Peyer's patch (tissue), 4 donors: ENCODE results near the gene CARHSP1. TPM values are rescaled to one million over a fixed set of nuclear protein-coding genes. Genes with fewer than 3 reads are reported as not detected.
A peak's percentile ranks its signal among the peaks of the same experiment; 100 is the strongest.
"Not testable (repeated sequence)": the region's sequence is repeated elsewhere in the genome, so short reads cannot be mapped to it uniquely, and the experiment has no call there.

Source experiments
- DNase-seq, 3 donors: peaks; one replicate each; pipeline ENCODE4 v3.0.0-alpha.2; 2017 to 2019
- H3K27ac ChIP-seq, 4 donors: fragments of 200-600 bp; sonication (generic); one replicate each; pipeline ENCODE4 v1.5.1; 2016 to 2019
- H3K27me3 ChIP-seq, 2 donors: fragments of 200-600 bp; sonication (generic); one replicate each; pipeline ENCODE4 v1.5.1; 2019
- H3K36me3 ChIP-seq, 3 donors: fragments of 200-600 bp; sonication (generic); one replicate each; pipeline ENCODE4 v1.5.1; 2016 to 2019
- H3K4me1 ChIP-seq, 4 donors: fragments of 200-600 bp; sonication (generic); one replicate each; pipeline ENCODE4 v1.5.1; 2016 to 2019
- H3K4me3 ChIP-seq, 4 donors: fragments of 200-600 bp; sonication (generic); 1 replicate in 3 of 4; 2 replicates in 1 of 4; pipeline ENCODE4 v1.5.1; 2016 to 2019; ENCODE audit warnings: mild to moderate bottlenecking in 1 of 4
- H3K9me3 ChIP-seq, 4 donors: fragments of 200-600 bp; sonication (generic); one replicate each; pipeline ENCODE4 v1.5.1; 2016 to 2019; ENCODE audit warnings: mild to moderate bottlenecking in 1 of 4
- CTCF ChIP-seq, 6 experiments: fragments of 450-650 bp in 4 of 6; fragments of 200-600 bp in 2 of 6; sonication (generic) in 1 of 6; IDR thresholded peaks; one replicate each; pipeline ENCODE4 v1.5.1; 2017 to 2019; ENCODE audit warnings: antibody characterized with exemption in 6 of 6, mild to moderate bottlenecking in 3 of 6, moderate library complexity in 1 of 6
- POLR2A ChIP-seq, 2 donors: fragments of 450-650 bp; IDR thresholded peaks; one replicate each; pipeline ENCODE4 v1.5.1; 2017; ENCODE audit warnings: antibody characterized with exemption in 2 of 2, mild to moderate bottlenecking in 2 of 2, moderate library complexity in 2 of 2
- total RNA-seq, 4 donors: library from RNA; depleted of rRNA; stranded (reverse); fragments of >200 nt; gene quantifications; one replicate each; pipeline ENCODE4 v1.1.0, GENCODE V29; 2016

CARHSP1 gene
- total RNA-seq: 100 to 1,000 TPM in 1 of 4 donors, 10 to 100 TPM in 3; 35.4 to 102 (median 52.4) TPM

DNA sequence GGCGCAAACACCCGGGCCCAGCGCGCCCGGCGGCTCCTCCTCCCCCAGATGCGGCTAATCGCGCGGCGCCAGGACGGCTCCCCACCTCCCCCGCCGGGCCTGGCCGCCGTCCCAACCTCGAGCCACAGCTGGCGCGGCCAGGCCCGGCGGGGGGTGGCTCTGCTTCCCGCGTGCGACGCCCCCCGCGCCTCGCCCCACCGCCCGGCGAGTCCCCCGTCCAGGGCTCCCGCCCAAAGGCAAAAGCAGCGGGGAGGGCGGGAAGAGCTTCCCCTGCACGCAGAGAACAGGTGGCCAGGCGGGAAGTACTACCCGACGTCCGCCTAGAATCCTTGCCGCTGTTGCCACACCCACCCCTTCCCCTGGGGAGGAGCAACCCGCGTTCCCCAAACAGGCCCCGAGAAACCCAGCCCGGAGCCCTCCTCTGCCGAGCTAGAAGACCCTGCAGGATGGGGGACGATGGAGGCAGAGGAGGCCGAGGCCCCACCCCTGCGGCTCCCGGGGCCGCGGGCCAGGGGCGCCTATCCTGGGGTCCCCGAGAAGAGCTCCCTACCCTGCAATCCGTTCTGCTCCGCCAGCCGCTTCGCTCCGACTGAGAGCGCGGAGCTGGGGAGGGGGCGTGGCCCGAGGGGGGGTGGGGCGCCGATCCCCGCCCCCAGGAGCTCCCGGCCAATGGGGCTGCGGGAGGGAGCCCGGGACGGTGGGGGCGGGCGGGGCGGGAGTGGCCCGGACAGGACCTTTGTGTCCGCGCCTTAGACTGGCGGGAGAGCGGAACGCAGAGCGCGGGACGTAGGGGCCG lies at the start of gene CARHSP1:
Gene CARHSP1, minus strand, starts transcription at position 591 of the 796 bp plus-strand sequence. CDS start 9,678 bp downstream, outside the sequence.
- H3K4me1 ChIP-seq: peaks cover 0 to 46% (median 9%) of the 10 kb centered on the region in 4 donors
- TF ChIP-seq CTCF (IDR thresholded peaks at IDR 0.05) (no peak), POLR2A (IDR thresholded peaks at IDR 0.05) (peak; percentile 33 to 86)
- peak; percentile 81 to 96 (median 93) for DNase-seq

DNA sequence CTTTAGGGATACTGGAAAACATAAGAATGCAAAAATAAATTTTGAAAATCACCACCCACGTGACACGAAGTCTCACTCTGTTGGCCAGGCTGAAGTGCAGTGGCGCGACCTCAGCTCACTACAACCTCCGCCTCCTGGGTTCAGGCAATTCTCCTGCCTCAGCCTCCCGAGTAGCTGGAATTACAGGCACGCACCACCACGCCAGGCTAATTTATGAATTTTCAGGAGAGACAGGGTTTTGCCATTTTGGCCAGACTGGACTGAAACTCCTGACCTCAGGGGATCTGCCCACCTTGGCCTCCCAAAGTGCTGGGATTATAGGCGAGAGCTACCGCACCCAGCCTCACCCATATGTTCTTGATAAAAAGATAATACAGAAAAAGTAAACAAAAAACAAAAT lies 48.5 kb upstream of the CARHSP1 start:
- H3K9me3 ChIP-seq, H3K4me3 ChIP-seq, H3K27ac ChIP-seq, DNase-seq, H3K4me1 ChIP-seq, H3K27me3 ChIP-seq: not testable (repeated sequence)
- peaks cover 0 to 93% (median 0%) of the 10 kb centered on the region in 3 donors for H3K36me3 ChIP-seq

More for the DNA sequence above, at the start of gene CARHSP1:
- Histone ChIP-seq H3K36me3 (no peaks in the 10 kb centered on the region), H3K9me3 (no peaks in the 10 kb centered on the region), H3K27ac (peak within 1 kb of the TSS; percentile 81 to 95 (median 88)), H3K4me3 (peak within 1 kb of the TSS; percentile 65 to 73 (median 70)), H3K27me3 (no peaks in the 10 kb centered on the region)

DNA sequence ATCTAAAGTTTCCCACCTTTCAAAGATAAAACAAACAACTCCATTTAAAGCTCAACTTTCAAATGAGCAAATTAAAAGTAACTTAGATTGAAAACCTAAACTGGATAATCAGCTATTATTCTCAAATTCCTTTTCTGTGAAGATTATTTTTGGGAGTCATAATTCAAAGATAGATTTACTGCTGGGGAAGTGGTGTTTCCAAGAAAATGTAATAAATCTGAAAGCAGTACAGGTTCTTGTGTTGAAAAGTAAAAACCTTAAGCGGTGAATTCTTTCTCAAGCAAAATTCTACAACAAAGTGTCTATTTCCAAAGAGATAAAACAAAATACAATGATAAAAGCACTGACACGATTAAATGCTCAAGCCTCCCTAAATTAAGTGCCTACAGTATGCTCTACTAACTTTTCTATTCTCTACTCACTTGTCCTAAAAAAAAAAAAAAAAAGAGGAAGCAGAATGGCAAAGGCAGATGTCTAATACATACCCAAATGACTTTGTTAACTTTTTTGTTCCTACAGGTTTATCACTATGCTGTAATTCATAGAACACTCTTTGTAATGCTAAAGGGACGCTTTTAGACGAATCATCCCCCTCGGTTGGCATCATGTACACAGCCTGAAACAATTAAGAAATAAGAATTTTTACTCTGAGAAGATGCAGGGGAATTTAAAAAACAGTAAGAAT lies 47.9 kb upstream of the CARHSP1 start:
- no peak for DNase-seq
- Histone ChIP-seq H3K36me3 (peaks cover 0 to 90% (median 0%) of the 10 kb centered on the region in 3 donors), H3K4me3 (no peak overlapping the region), H3K27me3 (no peaks in the 10 kb centered on the region), H3K9me3 (no peaks in the 10 kb centered on the region), H3K27ac (no peak overlapping the region), H3K4me1 (peaks cover 0 to 6% (median 0%) of the 10 kb centered on the region in 4 donors)
- TF ChIP-seq CTCF (IDR thresholded peaks at IDR 0.05) (no peak), POLR2A (IDR thresholded peaks at IDR 0.05) (no peak)

GRCh38 chr16:8915722-8916301 lies 47.0 kb upstream of the CARHSP1 start:
- peaks cover 0 to 92% (median 0%) of the 10 kb centered on the region in 3 donors for H3K36me3 ChIP-seq
- no peaks in the 10 kb centered on the region for H3K9me3 ChIP-seq
- H3K4me1 ChIP-seq: peaks cover 0 to 14% (median 0%) of the 10 kb centered on the region in 4 donors
- H3K27ac ChIP-seq: no peak overlapping the region
- no peak for DNase-seq
- no peak overlapping the region for H3K4me3 ChIP-seq
- H3K27me3 ChIP-seq: no peaks in the 10 kb centered on the region
- TF ChIP-seq POLR2A (IDR thresholded peaks at IDR 0.05) (no peak), CTCF (IDR thresholded peaks at IDR 0.05) (no peak)

DNA sequence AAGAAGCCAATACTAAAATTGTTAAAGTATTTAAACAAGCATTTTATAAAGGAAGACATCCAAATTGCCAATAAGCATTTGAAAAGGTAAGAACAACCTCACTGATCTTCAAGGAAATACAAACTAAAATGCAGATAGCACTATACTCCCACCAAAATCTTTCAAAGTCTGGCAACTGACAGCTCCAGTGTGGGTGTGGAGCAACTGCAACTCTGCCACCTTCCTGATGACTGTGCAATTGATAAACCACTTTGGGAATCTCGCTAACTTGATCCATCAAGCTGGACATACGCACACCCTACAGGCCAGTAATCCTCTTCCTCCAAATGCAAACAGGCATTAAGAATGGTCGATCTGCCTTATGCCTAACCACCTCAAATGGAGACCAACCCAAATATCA lies 45.3 kb upstream of the CARHSP1 start:
- no peak overlapping the region for H3K4me3 ChIP-seq
- H3K4me1 ChIP-seq: peaks cover 0 to 28% (median 0%) of the 10 kb centered on the region in 4 donors
- H3K36me3 ChIP-seq: peaks cover 0 to 92% (median 0%) of the 10 kb centered on the region in 3 donors
- no peak for TF ChIP-seq POLR2A (IDR thresholded peaks at IDR 0.05)
- TF ChIP-seq CTCF (IDR thresholded peaks at IDR 0.05): no peak
- no peaks in the 10 kb centered on the region for H3K9me3 ChIP-seq
- H3K27me3 ChIP-seq: no peaks in the 10 kb centered on the region
- no peak for DNase-seq
- H3K27ac ChIP-seq: no peak overlapping the region
